Activated T-cell treated with anti-CD3 and anti-CD28 coated beads, Interleukin-2, amount 50 U/mL, for 1 hour (primary cell): ENCODE results near the gene GABRD.
"Not testable (repeated sequence)": the region's sequence is repeated elsewhere in the genome, so short reads cannot be mapped to it uniquely, and the experiment has no call there.

Source experiments
- DNase-seq: peaks from one replicate; pipeline ENCODE4 v3.0.0-alpha.2; 2020

Gene GABRD, protein sequence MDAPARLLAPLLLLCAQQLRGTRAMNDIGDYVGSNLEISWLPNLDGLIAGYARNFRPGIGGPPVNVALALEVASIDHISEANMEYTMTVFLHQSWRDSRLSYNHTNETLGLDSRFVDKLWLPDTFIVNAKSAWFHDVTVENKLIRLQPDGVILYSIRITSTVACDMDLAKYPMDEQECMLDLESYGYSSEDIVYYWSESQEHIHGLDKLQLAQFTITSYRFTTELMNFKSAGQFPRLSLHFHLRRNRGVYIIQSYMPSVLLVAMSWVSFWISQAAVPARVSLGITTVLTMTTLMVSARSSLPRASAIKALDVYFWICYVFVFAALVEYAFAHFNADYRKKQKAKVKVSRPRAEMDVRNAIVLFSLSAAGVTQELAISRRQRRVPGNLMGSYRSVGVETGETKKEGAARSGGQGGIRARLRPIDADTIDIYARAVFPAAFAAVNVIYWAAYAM

GRCh38 chr1:2019172-2019543, at the start of gene GABRD:
TSS of gene GABRD (plus strand) at chr1:2019345. CDS start at chr1:2019424, 79 bp downstream.
- DNase-seq, result no peak

GRCh38 chr1:1969505-1969900, 49.6 kb upstream of the GABRD start:
- DNase-seq, result no peak

- no peak for DNase-seq
Observed at GRCh38 chr1:1969953-1970716, 49.0 kb upstream of the GABRD start.

DNA sequence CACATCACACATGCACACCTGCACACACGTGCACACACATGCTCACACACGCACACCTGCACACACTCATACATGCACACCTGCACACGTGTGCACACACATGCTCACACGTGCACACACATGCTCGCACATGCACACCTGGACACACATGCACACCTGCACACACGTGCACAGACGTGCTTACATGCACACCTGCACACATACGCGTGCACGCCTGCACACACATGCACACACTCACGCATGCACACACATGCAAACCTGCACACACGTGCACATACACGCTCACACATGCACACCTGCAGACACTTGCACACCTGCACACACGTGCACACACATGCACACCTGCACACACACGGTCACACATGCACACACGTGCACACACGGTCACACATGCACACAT, 48.1 kb upstream of the GABRD start:
- DNase-seq, result no peak

DNA sequence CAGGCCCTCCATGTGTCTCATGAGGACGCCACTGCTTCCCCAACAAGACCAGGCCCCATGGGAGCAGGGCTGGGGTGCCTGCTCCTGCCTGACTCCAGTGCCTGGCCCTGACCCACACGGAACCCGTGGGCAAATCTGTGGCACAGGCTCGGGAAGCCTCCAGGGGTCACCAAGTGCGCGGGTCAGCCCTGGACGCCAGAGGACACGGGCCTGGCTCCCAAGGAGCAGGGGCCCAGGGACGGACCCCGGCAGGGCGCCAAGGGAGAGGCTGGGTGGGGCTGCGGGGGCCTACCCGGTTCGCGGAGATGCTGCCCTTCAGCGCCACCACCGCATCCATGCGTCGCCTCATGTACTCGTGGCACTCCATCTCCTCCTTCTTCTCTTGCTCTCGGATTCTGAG, 47.5 kb upstream of the GABRD start:
- no peak for DNase-seq

DNA sequence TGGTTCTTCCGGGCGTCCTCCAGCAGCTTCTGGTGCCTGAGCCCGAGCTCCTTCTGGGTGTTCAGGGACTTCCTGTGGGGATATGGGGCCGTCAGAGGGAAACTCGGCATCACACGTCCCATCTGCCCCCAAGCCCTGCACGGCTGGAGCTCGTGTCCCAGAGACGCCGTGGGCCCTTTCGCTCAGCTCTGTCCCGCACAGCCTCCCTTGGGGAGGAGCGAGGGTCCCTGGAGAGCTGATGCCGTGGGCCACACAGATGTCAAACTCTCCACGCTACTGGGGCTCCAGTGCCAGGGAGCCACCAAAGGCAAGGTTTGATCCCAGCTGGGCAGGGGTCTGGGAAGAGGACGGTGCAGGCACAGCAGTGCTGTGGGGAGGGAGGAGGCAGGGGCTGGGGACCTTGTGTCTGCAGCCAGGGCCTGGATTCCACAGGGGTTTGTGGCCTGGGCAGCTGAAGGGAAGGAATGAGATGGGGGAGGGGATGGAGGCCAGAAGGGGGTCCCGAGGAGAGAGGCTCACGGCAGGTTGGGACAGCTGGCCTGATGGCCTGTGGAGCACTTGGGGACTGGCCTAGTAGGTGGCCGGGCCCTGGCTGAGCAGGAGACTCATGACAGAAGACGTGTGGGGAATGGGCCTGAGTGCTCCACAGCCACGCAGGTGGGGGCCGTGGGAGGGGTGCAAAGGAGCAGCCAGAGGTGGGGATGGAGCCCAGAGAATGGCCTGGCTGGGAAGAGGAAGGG, 46.0 kb upstream of the GABRD start:
- DNase-seq, result no peak

GRCh38 chr1:1973716-1974642, 45.2 kb upstream of the GABRD start:
- DNase-seq, result no peak

DNA sequence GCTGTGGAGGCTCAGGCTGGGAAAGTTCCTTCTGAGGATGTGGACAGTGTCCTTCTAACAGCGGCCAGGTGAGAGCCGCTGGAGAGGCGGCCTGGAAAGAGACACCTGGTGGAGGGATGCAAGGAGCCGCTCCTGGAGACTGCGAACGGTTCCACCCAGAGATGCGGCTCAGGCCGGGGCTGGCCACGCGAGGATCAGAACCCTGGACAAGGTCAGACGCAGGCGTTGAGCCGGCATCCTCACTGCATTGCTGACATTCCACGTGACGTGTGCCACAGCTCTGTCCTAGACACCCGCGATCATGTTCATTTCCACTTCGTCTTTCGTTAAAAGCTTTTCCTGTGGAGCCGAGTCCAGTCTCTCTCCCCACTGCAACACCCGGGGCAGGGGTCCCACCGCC, 44.3 kb upstream of the GABRD start:
- no peak for DNase-seq

DNA sequence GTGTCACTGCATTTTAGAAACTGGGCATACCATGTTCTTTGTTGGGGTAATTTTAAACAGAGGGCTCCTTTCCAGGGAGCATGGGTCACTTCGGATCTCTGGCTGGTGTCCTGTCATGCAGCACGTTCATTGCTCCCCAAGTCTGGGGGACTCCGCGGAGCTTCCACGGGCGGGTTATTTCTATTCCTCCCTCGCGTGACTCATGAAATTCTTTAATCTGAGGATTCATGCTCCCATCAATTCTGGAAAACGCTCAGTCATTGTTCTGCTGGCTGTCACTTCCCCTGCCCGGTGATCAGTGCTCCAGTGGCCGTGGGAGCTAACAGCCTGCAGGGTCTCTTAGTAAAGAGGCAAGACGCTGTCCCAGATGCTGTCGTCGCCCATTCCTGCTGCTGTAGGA, 43.6 kb upstream of the GABRD start:
- DNase-seq, result no peak

DNA sequence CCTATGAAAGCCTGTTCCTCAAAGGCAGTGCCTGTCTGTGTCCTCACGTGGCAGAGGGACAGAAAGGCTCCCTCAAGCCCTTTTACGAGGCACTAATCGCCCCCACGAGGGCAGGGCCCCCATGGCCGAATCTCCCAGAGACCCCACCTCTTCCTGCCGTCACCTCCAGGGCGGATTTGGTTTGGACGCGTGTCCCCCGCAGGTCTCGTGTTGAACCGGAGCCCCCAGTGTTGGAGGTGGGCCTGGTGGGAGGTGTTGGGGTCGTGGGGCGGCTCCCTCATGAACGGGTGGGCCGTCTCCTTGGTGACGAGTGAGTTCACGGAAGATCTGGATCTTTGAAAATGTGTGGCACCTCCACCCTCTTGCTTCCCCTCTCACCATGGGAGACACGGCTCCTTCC, 43.1 kb upstream of the GABRD start:
- no peak for DNase-seq

- no peak for DNase-seq
Observed at GRCh38 chr1:1978108-1978507, 41.0 kb upstream of the GABRD start.

DNA sequence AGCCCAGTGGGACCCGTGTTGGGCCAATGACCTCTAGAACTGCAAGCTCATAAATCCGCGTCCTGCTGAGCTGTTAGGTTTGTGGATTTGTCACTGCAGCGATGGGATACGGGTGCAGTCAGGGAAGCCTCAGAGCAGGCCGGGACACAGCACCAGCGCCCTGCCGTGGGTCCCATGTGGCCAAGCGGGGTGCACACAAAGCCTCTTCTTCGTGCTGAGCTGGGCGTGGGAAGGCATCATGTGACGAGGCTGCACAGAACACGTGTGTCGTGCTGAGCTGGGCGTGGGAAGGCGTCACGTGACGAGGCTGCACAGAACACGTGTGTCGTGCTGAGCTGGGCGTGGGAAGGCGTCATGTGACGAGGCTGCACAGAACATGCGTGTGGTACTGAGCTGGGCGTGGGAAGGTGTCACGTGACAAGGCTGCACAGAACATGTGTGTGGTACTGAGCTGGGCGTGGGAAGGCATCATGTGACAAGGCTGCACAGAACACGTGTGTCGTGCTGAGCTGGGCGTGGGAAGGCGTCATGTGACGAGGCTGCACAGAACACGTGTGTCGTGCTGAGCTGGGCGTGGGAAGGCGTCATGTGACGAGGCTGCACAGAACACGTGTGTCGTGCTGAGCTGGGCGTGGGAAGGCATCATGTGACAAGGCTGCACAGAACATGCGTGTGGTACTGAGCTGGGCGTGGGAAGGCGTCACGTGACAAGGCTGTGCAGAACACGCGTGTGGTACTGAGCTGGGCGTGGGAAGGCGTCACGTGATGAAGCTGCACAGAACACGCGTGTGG, 40.3 kb upstream of the GABRD start:
- DNase-seq, result not testable (repeated sequence)

- no peak for DNase-seq
Observed at GRCh38 chr1:1979482-1980165, 39.5 kb upstream of the GABRD start.

DNA sequence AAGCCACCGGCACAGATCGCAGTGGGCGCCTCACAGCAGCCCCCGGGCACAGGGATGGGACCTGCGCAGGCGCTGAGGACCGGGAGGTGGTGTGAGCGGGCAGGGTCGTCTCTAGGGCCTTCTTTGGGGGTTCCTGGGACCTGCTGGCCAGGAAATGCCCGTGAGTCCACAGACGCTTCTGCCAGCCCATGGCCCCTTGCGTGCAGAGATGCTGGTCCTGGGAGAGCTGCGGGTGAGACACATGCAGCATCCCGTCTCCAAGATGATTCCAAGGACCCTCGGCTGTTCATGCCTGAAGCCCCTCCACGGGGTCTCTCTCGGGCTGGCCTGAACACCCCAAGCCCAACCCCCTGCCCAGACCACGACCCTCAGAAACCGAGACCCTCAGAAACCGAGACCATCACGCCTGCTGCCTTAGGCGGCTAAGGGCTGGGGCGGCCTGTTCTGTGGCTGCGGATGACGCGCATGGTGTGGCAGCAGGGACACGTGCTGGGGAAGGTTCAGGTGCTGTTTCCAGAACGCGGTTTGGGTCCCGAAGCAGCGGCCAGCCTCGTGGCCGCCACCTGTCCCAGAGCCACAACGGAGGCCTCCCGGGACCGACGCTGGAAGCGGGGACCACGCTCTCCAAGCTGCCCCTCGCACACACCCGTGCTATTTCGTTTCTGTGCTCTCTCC, 38.5 kb upstream of the GABRD start:
- DNase-seq, result no peak

DNA sequence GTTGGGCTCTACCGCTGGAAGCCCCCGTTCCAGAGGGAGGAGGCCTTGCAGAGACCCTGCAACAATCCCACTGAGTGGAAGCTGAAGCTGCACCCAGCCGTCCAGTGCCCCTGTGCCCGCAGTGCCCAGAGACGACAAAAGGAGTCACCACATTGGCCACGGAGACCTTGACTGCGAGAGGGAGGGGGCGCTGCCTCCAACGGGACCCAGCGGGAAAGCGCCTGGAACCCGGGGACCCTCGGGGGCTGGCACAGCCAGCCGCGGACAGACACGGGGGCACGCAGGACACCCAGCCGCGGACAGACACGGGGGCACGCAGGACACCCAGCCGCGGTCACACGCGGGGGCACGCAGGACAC, 38.0 kb upstream of the GABRD start:
- DNase-seq, result no peak

DNA sequence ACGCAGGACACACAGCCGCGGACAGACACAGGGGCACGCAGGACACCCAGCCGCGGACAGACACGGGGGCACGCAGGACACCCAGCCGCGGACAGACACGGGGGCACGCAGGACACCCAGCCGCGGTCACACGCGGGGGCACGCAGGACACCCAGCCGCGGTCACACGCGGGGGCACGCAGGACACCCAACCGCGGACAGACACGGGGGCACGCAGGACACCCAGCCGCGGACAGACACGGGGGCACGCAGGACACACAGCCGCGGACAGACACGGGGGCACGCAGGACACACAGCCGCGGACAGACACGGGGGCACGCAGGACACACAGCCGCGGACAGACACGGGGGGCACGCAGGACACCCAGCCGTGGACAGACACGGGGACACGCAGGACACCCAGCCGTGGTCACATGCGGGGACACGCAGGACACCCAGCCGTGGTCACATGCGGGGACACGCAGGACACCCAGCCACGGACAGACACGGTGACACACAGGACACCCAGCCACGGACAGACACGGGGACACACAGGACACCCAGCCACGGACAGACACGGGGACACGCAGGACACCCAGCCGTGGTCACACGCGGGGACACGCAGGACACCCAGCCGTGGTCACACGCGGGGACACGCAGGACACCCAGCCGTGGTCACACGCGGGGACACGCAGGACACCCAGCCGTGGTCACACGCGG, 37.4 kb upstream of the GABRD start:
- DNase-seq, result not testable (repeated sequence)

DNA sequence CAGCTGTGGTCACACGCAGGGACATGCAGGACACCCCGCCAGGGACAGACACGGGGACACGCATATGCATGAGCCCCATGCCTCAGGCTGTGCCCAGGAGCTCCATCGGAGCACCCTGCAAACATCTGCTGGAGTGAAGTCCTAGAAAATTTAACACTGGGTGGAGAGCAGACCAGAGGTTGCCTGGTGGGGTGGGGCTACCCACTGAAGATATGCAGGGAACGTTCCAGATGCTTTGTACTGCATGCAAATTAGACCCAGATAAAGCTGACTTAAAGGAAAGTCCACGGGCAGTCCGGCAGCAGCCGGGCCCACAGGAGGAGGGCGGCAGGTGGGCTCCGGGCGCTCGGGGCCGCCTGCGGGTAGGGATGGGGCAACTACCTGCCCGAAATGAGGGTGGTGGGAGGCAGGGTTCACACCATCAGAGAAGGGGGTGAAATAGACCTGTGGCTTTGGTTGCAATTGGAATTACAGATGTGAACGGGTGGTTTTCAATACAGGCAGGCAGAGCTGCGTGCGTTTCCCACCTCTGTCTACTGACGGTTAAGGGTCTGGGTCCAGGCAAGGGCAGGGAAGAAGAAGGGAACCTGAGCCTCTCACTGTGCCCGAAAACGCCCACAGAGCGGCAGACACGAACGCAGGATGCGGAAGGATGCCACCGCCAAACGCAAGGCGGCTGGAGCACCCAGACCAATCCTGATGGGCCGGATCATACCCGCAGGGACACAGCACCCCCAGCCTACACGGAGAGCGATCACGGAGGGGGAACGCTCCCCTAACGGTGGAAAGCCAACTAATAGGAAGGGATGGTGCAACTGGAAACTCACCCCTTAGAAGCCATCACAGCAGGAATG, 36.5 kb upstream of the GABRD start:
- DNase-seq, result no peak

DNA sequence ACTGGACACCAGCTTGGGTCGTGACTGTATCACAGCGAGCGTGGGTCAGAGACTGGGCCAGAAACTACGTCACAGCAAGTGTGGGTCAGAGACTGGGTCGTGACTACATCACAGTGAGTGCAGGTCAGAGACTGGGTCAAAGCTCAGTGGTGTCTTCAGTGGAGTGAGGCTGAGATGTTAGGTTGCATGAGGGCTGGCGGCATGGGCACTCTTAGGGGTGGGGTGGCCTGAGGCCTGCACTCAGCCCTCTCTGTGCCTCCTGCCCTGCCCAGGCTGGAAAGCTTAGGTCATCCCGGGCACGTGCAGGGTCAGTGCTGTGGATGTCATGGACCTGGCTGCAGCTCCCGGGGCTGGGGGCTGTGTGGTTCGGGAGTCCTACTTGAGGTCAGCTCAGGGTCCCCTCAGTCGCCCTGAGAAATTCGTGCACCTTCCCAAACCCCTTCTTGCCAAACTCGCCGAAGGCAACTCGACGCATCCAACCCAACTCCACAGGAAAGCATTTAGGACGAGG, 34.5 kb upstream of the GABRD start:
- DNase-seq, result no peak
